Renal cortical epithelial cell (primary cell): ENCODE data around the gene HS3ST3A1. TPM values are rescaled to one million over a fixed set of nuclear protein-coding genes. Genes with fewer than 3 reads are reported as not detected.
"Not testable (repeated sequence)": the region's sequence is repeated elsewhere in the genome, so short reads cannot be mapped to it uniquely, and the experiment has no call there.

Experiments
- DNase-seq: peaks from one replicate; pipeline ENCODE4 v3.0.0-alpha.2; 2011; ENCODE audit warnings: low read depth
- total RNA-seq: library from RNA; depleted of rRNA; stranded (reverse); fragments of >200 nt; gene quantifications from 2 replicates; pipeline ENCODE4 v1.2.3, GENCODE V29; 2014

HS3ST3A1 gene
- total RNA-seq, 1 donor from 2014 or later, result 8.6 TPM

- DNase-seq, result no peak
Measured at GRCh38 chr17:13575922-13576419, 25.8 kb downstream of the HS3ST3A1 start.

GRCh38 chr17:13575466-13575865 lies 26.3 kb downstream of the HS3ST3A1 start:
- no peak for DNase-seq

GRCh38 chr17:13572581-13572980 lies 29.1 kb downstream of the HS3ST3A1 start:
- no peak for DNase-seq

- DNase-seq, result no peak
Measured at GRCh38 chr17:13569398-13570123, 32.2 kb downstream of the HS3ST3A1 start.

GRCh38 chr17:13568582-13569397 lies 32.9 kb downstream of the HS3ST3A1 start:
- DNase-seq, result no peak

GRCh38 chr17:13563866-13564265 lies 37.9 kb downstream of the HS3ST3A1 start:
- DNase-seq, result no peak

GRCh38 chr17:13562271-13562800 lies 39.4 kb downstream of the HS3ST3A1 start:
- DNase-seq, result peak; percentile 86

GRCh38 chr17:13561606-13562270 lies 40.0 kb downstream of the HS3ST3A1 start:
- DNase-seq, result no peak

- DNase-seq, result no peak
Measured at GRCh38 chr17:13560935-13561334, 40.8 kb downstream of the HS3ST3A1 start.

- DNase-seq, result no peak
Measured at GRCh38 chr17:13558588-13558987, 43.1 kb downstream of the HS3ST3A1 start.

- peak; percentile 35 for DNase-seq
Measured at GRCh38 chr17:13557077-13557476, 44.7 kb downstream of the HS3ST3A1 start.

- DNase-seq, result no peak
Measured at GRCh38 chr17:13554231-13554630, 47.5 kb downstream of the HS3ST3A1 start.

GRCh38 chr17:13550291-13550690 lies 51.4 kb downstream of the HS3ST3A1 start:
- DNase-seq, result no peak

GRCh38 chr17:13548576-13548975 lies 53.2 kb downstream of the HS3ST3A1 start:
- DNase-seq, result not testable (repeated sequence)

GRCh38 chr17:13546851-13547250 lies 54.9 kb downstream of the HS3ST3A1 start:
- no peak for DNase-seq

- DNase-seq, result no peak
Measured at GRCh38 chr17:13545941-13546340, 55.8 kb downstream of the HS3ST3A1 start.

- peak; percentile 22 for DNase-seq
Measured at GRCh38 chr17:13544765-13545164, 57.0 kb downstream of the HS3ST3A1 start.

GRCh38 chr17:13544292-13544691 lies 57.4 kb downstream of the HS3ST3A1 start:
- DNase-seq, result peak; percentile 60

GRCh38 chr17:13542636-13543035 lies 59.1 kb downstream of the HS3ST3A1 start:
- no peak for DNase-seq

- DNase-seq, result peak; percentile 73
Measured at GRCh38 chr17:13541032-13541480, 60.7 kb downstream of the HS3ST3A1 start.

- peak; percentile 23 for DNase-seq
Measured at GRCh38 chr17:13540546-13540945, 61.2 kb downstream of the HS3ST3A1 start.

GRCh38 chr17:13539421-13539820 lies 62.3 kb downstream of the HS3ST3A1 start:
- DNase-seq, result no peak
